ENCODE results near the gene SCAMP1. TPM values are rescaled to one million over a fixed set of nuclear protein-coding genes. Genes with fewer than 3 reads are reported as not detected.

SCAMP1 gene
- total RNA-seq, 1 donor from 2014 or later, result 376 TPM

GRCh38 chr5:78490709-78491485 is 130.5 kb downstream of the SCAMP1 start:
- no peak for FAIRE-seq

DNA sequence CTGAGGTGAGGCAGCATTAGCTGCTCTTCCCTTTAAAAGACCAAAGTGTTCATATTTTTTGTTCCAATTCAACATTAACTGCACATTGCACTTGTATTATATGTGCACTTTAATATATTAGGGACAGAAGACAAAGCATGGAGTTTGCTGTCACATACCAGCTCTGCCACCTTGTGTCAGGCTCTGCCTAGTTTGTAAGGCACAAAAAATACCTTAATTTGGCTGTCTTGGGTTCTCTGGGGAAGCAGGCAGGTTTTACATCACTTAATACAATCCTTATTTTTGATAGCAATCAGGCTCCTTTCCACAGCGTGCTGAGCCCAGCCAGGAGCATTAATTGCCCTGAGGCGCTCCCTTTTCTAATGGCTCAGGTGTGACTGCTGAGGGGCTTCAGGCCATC is 131.8 kb downstream of the SCAMP1 start:
- DNase-seq (ENCODE audit: low spot score in 2 of 2) (no peak), FAIRE-seq (no peak)

More at GRCh38 chr5:78490709-78491485, 130.5 kb downstream of the SCAMP1 start:
- no peak for DNase-seq (ENCODE audit: low spot score in 2 of 2)

DNA sequence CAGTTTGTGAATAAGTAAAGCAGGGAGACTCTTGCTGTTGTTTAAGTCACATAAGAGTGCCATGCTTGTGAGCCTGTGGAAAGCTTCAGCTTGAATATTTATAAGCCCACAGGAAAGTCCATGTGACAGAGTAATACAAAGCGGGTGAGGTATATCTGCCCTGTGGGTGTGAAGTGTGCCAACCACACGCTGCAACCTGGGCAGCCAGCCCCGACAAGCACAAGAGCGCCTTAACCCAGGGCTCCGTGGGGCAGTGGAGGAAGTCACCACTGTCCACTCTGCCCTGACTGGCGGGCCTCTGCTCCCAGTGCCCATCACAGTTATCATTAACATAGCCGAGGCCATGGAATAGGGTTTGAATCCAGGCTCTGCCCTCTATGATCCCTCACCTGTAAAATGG is 132.2 kb downstream of the SCAMP1 start:
- FAIRE-seq (no peak), DNase-seq (ENCODE audit: low spot score in 2 of 2) (no peak)

GRCh38 chr5:78495800-78496199 is 135.4 kb downstream of the SCAMP1 start:
- DNase-seq (ENCODE audit: low spot score in 2 of 2) (no peak), FAIRE-seq (no peak)

DNA sequence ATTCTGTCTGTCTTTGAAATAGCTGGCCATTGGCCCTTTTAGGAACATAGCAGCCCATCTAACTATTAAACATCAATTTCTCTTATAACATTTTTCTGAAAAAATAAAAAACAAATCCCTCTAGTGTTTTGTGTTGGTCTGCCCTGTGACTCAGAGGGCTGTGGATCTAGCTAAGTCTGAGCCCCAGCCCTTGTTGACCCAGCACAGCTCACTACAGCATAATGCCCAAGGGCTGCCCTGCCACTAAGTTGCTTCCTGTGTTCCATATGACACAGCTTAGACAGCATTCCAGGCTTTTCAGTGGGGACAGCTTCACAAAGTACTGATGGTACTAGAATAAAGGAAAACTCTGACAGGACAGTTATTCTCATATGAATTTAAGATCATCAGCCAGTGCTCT is 136.0 kb downstream of the SCAMP1 start:
- DNase-seq (ENCODE audit: low spot score in 2 of 2) (no peak), FAIRE-seq (no peak)

- FAIRE-seq, result no peak
These were observed 137.4 kb downstream of the SCAMP1 start for GRCh38 chr5:78497573-78498533.

GRCh38 chr5:78499485-78499884 is 139.1 kb downstream of the SCAMP1 start:
- no peak for DNase-seq (ENCODE audit: low spot score in 2 of 2)

More at GRCh38 chr5:78497573-78498533, 137.4 kb downstream of the SCAMP1 start:
- DNase-seq (ENCODE audit: low spot score in 2 of 2), result no peak

DNA sequence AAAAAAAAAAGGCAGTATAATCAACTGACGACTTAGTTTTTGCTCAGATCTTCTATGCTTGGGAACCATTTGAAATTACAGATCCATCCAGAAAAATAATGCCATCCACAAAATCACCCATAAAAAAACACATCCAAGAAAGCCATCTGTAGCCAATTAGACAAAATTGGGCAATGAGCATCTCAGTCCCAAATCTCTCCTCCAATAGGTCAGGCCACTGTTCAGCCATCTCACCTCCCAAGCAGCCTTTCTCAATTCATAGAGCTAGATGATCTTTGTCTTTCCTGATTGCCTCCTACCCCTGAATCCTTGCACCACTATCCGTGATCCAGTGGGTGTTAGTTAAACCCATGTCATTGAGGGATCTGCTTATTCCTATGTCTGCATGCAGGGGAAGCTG is 139.6 kb downstream of the SCAMP1 start:
- no peak for DNase-seq (ENCODE audit: low spot score in 2 of 2)
- no peak for FAIRE-seq

More at GRCh38 chr5:78499485-78499884, 139.1 kb downstream of the SCAMP1 start:
- FAIRE-seq, result no peak

DNA sequence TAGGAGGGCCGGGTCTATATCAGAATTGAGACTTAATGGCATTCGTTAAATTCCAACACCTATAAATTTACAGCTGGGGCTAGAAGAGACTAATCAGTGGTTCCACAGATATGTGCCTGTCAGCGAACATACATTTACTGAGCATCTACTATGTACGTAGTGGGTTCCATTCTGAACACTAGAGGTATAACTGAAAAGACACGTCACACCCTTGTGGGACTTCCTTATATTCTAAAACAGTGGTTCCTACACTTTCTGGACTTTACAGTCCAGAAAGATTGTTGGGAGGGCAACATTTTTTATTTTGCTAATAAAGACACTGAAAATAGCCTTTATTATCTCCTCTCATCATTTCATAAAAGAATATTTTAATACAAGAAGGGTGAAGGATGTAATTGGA is 140.5 kb downstream of the SCAMP1 start:
- no peak for FAIRE-seq
- DNase-seq (ENCODE audit: low spot score in 2 of 2), result no peak

GRCh38 chr5:78501411-78502352 is 141.3 kb downstream of the SCAMP1 start:
- DNase-seq (ENCODE audit: low spot score in 2 of 2), result no peak
- no peak for FAIRE-seq

GRCh38 chr5:78503958-78504653 is 143.7 kb downstream of the SCAMP1 start:
- no peak for DNase-seq (ENCODE audit: low spot score in 2 of 2)
- FAIRE-seq, result no peak

DNA sequence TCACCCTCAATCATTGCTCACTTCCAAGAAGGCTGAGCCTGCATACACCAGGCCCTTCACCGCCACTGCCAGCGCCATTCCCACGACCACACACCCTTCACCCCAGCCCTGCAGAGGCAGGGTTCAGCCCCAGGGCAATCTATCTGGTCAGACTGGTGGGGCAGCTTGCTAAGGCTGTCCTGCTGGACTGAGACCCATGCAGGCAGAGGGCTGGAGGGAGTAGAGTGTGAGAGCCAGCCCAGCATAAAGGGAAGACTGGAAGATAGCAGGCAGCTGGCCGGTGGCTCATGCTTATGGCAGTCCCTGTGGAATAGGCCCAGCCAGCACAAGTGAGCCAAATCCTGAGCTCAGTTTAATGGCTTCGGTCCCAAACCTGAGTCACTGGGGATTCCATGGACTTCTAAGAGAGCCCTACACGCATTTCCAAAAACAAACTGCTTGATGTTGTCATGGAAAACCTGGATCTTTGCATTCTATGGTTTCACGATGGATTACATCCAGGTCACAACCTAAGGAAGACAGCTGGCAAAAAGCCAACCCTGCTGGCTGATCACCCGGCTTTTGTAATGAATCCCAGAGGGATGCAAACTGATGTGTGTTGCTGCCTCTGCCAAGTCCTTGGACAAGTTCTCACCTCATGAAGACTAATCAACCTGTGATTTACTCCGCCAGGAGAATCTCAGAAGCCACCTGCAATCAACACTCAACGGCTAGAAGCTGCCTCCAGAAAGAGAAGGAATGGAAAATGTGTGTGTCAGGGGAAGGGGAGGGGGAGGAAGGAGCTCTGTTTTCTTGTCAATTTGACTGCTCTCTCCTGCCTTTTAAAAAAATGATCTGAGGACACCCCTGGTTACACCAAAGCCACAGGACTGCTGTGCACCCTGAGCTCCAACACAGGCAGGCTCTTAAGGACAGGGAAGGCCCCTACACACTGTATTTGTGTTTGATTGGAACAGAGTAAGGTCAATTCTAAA is 144.6 kb downstream of the SCAMP1 start:
- no peak for FAIRE-seq
- peak; percentile 66 to 77 for DNase-seq (ENCODE audit: low spot score in 2 of 2)

DNA sequence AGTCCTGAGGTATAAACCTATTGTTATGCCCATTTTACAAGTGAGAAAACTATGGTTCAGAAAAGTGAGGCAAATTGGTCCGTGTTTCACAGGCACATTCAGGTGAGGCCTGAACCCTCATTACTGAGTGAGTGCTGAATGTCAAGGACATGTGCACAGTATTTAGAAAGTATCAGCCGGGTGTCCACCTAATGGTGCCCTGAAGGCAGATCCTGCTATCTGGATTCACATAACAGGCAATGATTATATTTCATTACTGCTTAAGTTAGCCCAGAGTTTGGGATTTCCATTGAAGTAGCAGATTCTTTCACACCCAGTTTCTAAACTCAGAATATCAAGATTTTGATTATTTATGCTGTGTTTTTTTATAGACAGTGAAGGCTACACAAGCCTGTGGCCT is 145.4 kb downstream of the SCAMP1 start:
- DNase-seq (ENCODE audit: low spot score in 2 of 2) (no peak), FAIRE-seq (no peak)

DNA sequence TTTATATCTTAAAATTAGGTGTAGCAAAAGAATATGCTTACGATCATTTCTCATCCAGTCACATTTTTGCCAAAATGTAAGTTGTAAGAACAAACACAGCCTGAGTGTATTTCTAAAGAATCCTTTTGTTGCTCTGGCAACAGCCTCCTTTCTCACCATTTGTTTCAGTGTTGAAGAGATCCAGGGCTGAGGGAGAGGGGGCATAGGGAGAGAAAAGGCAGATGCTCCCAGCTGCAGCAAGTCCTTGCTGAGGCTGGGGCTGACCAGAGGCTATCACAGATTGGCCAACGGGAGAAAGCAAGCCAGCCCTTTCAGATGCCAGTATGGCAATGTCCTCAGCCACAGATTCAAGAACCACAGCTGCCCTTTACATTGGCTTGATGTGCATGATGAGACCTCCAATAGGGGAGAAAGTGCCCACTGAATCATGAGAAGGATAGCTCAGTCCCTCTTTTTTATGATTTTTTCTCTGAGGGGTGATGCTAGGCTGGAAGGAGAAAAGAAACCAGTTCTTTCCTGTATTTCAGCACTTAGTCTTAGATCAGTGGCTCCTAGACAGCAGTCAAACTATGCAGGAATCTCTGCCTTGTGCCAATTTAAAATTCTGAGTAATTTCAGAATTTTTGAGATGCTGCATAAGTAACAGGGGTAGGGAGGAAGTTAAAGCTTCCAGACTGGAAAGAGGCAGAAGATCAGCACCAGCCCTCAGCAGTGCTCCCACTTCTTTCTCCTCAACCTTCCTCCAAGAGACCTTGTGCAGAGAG is 146.0 kb downstream of the SCAMP1 start:
- DNase-seq (ENCODE audit: low spot score in 2 of 2) (no peak), FAIRE-seq (no peak)

- FAIRE-seq, result no peak
- DNase-seq (ENCODE audit: low spot score in 2 of 2), result no peak
These were observed 147.1 kb downstream of the SCAMP1 start for GRCh38 chr5:78507531-78507930.

- no peak for DNase-seq (ENCODE audit: low spot score in 2 of 2)
- FAIRE-seq, result no peak
These were observed 147.9 kb downstream of the SCAMP1 start for GRCh38 chr5:78508186-78508765.

DNA sequence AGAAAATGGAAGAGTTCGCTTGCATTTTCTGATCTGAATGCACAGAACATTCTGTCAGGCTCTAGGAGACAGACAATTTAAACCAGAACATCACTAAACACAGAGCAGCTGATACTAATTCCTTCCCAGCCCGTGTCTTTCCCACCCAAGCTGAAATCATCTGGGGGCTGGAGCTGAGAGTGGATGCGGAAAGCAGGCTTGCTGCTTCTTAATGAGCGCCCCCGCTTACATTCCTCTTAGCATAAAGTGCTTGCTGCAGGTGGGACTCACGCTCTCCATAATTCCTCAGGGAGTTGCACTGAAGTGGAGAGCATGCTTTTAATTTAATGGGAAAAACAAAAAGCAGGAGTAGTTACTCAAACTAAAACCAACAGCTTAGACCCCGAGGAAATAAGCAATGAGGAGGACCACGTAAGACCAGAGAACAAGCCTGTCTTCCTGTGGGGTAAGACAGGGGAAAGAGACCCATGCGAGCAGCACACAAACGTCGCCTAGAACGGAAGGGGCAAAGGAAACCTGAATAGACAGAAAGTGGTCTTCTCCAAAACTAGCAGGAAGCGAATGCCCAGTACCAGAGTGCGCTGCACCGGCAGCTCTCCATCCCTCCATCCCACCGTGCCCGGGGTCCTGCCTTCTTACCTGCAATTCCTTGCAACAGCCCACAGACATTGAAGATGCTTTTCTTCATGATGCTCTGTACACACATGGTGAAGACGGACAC is 148.9 kb downstream of the SCAMP1 start:
- DNase-seq (ENCODE audit: low spot score in 2 of 2) (no peak), FAIRE-seq (no peak)
